GM12878 (cell line): ENCODE results near the gene RTEL1. TPM values are rescaled to one million over a fixed set of nuclear protein-coding genes. Genes with fewer than 3 reads are reported as not detected.

ENCODE experiments used
- ATF7 ChIP-seq: fragments of 450-650 bp; IDR thresholded peaks from 2 replicates; pipeline ENCODE4 v1.6.1; 2016; ENCODE audit warnings: low read depth, mild to moderate bottlenecking
- BHLHE40 ChIP-seq, 2 experiments: fragments of 450-650 bp in 1 of 2; IDR thresholded peaks; 2 replicates each; pipeline ENCODE4 v1.6.1; 2011 to 2017; ENCODE audit warnings: low read depth in 2 of 2, borderline replicate concordance in 1 of 2, improper control_type of control experiment in 1 of 2, low read length in 1 of 2, mild to moderate bottlenecking in 1 of 2
- CHD2 ChIP-seq: IDR thresholded peaks from 2 replicates; pipeline ENCODE4 v1.6.1; 2011; ENCODE audit warnings: low read depth, low read length, improper control_type of control experiment, borderline replicate concordance
- CHD4 ChIP-seq: fragments of 200-600 bp; sonication (generic); IDR thresholded peaks from 2 replicates; pipeline ENCODE4 v1.6.1; 2016; ENCODE audit warnings: mild to moderate bottlenecking
- DPF2 ChIP-seq: fragments of 450-650 bp; IDR thresholded peaks from 2 replicates; pipeline ENCODE4 v1.6.1; 2017; ENCODE audit warnings: mild to moderate bottlenecking
- EED ChIP-seq: sonication (generic); IDR thresholded peaks from 2 replicates; pipeline ENCODE4 v1.6.1; 2016; ENCODE audit warnings: antibody characterized with exemption, low read depth
- EP300 ChIP-seq, 2 experiments: fragments of 150-350 bp in 1 of 2; IDR thresholded peaks; 2 replicates each; pipeline ENCODE4 v1.6.1; 2011 to 2012; ENCODE audit warnings: low read depth in 2 of 2, low read length in 2 of 2, borderline replicate concordance in 1 of 2, improper control_type of control experiment in 1 of 2, inconsistent platforms in 1 of 2; ENCODE audit not compliant: control insufficient read depth in 1 of 2
- EZH2 ChIP-seq: IDR thresholded peaks from 2 replicates; pipeline ENCODE4 v1.6.1; 2012; ENCODE audit warnings: low read depth, mild to moderate bottlenecking, control low read depth, inconsistent platforms, low read length, borderline replicate concordance; ENCODE audit not compliant: control insufficient read depth
- GATAD2B ChIP-seq: fragments of 450-650 bp; conservative IDR thresholded peaks from 2 replicates; pipeline ENCODE4 v1.6.1; 2017; ENCODE audit warnings: low read depth, mild to moderate bottlenecking, moderate library complexity
- IKZF2 ChIP-seq, 2 experiments: fragments of 450-650 bp; IDR thresholded peaks; 2 replicates each; pipeline ENCODE4 v1.6.1; 2017; ENCODE audit warnings: mild to moderate bottlenecking in 2 of 2, moderate library complexity in 2 of 2
- JUNB ChIP-seq: IDR thresholded peaks from 2 replicates; pipeline ENCODE4 v1.6.1; 2016; ENCODE audit warnings: antibody characterized with exemption, mild to moderate bottlenecking
- KAT2A ChIP-seq: conservative IDR thresholded peaks from 2 replicates; pipeline ENCODE4 v1.6.1; 2011; ENCODE audit warnings: low read depth, low read length; ENCODE audit not compliant: control insufficient read depth
- MEF2A ChIP-seq: IDR thresholded peaks from 2 replicates; pipeline ENCODE4 v1.6.1; 2011; ENCODE audit warnings: low read depth, mild to moderate bottlenecking, low read length, moderate library complexity; ENCODE audit not compliant: insufficient read depth
- MTA3 ChIP-seq: IDR thresholded peaks from 2 replicates; pipeline ENCODE4 v1.6.1; 2012; ENCODE audit warnings: low read length, inconsistent platforms, borderline replicate concordance
- NFIC ChIP-seq: IDR thresholded peaks from 2 replicates; pipeline ENCODE4 v1.6.1; 2012; ENCODE audit warnings: low read depth, mild to moderate bottlenecking, inconsistent platforms, low read length, moderate library complexity
- POLR2AphosphoS5 ChIP-seq: IDR thresholded peaks from 2 replicates; pipeline ENCODE4 v1.6.1; 2011; ENCODE audit warnings: mild to moderate bottlenecking, low read length, inconsistent platforms
- RELB ChIP-seq: fragments of 450-650 bp; IDR thresholded peaks from 2 replicates; pipeline ENCODE4 v1.6.1; 2017; ENCODE audit warnings: low read depth, mild to moderate bottlenecking, moderate library complexity
- SMC3 ChIP-seq: IDR thresholded peaks from 2 replicates; pipeline ENCODE4 v1.6.1; 2011; ENCODE audit warnings: low read length, improper control_type of control experiment, borderline replicate concordance
- TCF12 ChIP-seq: IDR thresholded peaks from 2 replicates; pipeline ENCODE4 v1.6.1; 2011; ENCODE audit warnings: low read depth, mild to moderate bottlenecking, low read length
- USF1 ChIP-seq: IDR thresholded peaks from 2 replicates; pipeline ENCODE4 v1.6.1; 2011; ENCODE audit warnings: borderline replicate concordance, low read depth, mild to moderate bottlenecking, moderate library complexity, mixed read lengths, low read length; ENCODE audit not compliant: insufficient read depth; ENCODE audit errors: extremely low read length
- polyA plus RNA-seq, 11 experiments: library from polyadenylated mRNA; depleted of rRNA in 4 of 11; unstranded in 6 of 11; stranded (reverse) in 5 of 11; fragments of >200 nt; fragmentation: Nextera tagmentation in 4 of 11; fragmentation: Illumina TruSeq in 1 of 11; extraction: Ambion mirVana in 4 of 11; extraction: Trizol in 1 of 11; gene quantifications; 1 replicate in 1 of 11; 2 replicates in 10 of 11; pipeline versions ENCODE4 v1.2.1 to v1.2.3, GENCODE V29; 2011 to 2016; ENCODE audit warnings: inconsistent platforms in 2 of 11, missing spikeins in 2 of 11, low read depth in 1 of 11
- total RNA-seq, 4 experiments: library from RNA; depleted of rRNA in 3 of 4; stranded (reverse); fragments of >200 nt in 3 of 4; fragmentation: Illumina TruSeq in 1 of 4; extraction: Trizol in 1 of 4; gene quantifications; 2 replicates each; pipeline versions ENCODE4 v1.2.1 to v1.2.3, GENCODE V29; 2013 to 2021
- TF ChIP-seq, protein P1 (sequence below): fragments of 450-650 bp; formaldehyde crosslinking; IDR thresholded peaks from 2 replicates; pipeline ENCODE4 v1.5.0; 2022; ENCODE audit warnings: mild to moderate bottlenecking, missing genetic modification characterization
- TF ChIP-seq, protein P2 (sequence below): fragments of 450-650 bp; IDR thresholded peaks from 2 replicates; pipeline ENCODE4 v1.6.1; 2017; ENCODE audit warnings: mild to moderate bottlenecking

Gene RTEL1
- total and polyA plus RNA-seq, 10 of the 15 experiments (the other 5 are each of a cell fraction or from before 2014, with no cell fraction given) = 0.40 to 37.2 (median 15.6) TPM; not detected in 1

DNA sequence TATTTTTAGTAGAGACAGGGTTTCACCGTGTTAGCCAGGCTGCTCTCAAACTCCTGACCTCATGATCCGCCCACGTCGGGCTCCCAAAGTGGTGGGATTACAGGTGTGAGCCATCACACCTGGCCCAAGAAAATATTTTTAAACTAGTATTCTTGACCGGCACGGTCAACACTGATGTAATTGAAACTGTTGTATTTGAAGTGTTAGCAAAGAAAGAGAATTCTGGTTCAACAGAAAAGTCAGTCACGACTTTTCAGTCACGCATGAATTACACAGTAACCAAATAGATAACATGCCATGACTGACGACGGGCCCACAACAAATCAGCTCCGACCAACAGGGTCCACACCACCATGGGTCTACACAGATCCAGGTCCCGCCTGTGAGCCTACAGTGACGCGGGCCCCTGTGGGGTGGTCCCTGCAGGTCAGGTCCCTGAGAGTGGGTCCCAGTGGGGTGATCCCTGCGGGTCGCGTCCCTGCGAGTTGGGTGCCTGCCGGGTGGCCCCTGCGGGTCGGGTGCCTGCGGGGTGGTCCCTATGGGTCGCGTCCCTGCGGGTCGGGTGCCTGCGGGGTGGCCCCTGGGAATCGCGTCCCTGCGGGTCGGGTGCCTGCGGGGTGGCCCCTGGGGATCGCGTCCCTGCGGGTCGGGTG, 32.2 kb upstream of the RTEL1 start (continued):
- peak; percentile 81 for TF ChIP-seq RELB
- TF ChIP-seq ATF7 = peak; percentile 78
- TF ChIP-seq JUNB = peak; percentile 44; the same call in 1 of the 2 replicates
- TF ChIP-seq TCF12 = peak; percentile 77
- TF ChIP-seq POLR2AphosphoS5 = peak; percentile 92
- no peak for TF ChIP-seq KAT2A
- TF ChIP-seq EED = 0 out of 2 replicates have a peak, but pooled peaks have one; percentile 13
- TF ChIP-seq, protein P1, sequence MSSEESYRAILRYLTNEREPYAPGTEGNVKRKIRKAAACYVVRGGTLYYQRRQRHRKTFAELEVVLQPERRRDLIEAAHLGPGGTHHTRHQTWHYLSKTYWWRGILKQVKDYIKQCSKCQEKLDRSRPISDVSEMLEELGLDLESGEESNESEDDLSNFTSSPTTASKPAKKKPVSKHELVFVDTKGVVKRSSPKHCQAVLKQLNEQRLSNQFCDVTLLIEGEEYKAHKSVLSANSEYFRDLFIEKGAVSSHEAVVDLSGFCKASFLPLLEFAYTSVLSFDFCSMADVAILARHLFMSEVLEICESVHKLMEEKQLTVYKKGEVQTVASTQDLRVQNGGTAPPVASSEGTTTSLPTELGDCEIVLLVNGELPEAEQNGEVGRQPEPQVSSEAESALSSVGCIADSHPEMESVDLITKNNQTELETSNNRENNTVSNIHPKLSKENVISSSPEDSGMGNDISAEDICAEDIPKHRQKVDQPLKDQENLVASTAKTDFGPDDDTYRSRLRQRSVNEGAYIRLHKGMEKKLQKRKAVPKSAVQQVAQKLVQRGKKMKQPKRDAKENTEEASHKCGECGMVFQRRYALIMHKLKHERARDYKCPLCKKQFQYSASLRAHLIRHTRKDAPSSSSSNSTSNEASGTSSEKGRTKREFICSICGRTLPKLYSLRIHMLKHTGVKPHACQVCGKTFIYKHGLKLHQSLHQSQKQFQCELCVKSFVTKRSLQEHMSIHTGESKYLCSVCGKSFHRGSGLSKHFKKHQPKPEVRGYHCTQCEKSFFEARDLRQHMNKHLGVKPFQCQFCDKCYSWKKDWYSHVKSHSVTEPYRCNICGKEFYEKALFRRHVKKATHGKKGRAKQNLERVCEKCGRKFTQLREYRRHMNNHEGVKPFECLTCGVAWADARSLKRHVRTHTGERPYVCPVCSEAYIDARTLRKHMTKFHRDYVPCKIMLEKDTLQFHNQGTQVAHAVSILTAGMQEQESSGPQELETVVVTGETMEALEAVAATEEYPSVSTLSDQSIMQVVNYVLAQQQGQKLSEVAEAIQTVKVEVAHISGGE (CRISPR knock-in tag) = no peak
- peak; percentile 43 to 44; a peak in 2 of 4 replicates for TF ChIP-seq IKZF2 (IDR thresholded peaks at IDR 0.05)
- peak; percentile 62 to 69; a peak in 3 of 4 replicates for TF ChIP-seq EP300 (IDR thresholded peaks at IDR 0.05; ENCODE audit: borderline replicate concordance in 1 of 2, control insufficient read depth in 1 of 2, low read depth in 2 of 2, low read length in 2 of 2)
- TF ChIP-seq EZH2 = no peak
- TF ChIP-seq, protein P2, sequence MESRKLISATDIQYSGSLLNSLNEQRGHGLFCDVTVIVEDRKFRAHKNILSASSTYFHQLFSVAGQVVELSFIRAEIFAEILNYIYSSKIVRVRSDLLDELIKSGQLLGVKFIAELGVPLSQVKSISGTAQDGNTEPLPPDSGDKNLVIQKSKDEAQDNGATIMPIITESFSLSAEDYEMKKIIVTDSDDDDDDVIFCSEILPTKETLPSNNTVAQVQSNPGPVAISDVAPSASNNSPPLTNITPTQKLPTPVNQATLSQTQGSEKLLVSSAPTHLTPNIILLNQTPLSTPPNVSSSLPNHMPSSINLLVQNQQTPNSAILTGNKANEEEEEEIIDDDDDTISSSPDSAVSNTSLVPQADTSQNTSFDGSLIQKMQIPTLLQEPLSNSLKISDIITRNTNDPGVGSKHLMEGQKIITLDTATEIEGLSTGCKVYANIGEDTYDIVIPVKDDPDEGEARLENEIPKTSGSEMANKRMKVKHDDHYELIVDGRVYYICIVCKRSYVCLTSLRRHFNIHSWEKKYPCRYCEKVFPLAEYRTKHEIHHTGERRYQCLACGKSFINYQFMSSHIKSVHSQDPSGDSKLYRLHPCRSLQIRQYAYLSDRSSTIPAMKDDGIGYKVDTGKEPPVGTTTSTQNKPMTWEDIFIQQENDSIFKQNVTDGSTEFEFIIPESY = no peak
- TF ChIP-seq MTA3 = 0 out of 2 replicates have a peak, but pooled peaks have one; percentile 27
- peak; percentile 47; the same call in 1 of the 2 replicates for TF ChIP-seq CHD2
- TF ChIP-seq BHLHE40 (IDR thresholded peaks at IDR 0.05; ENCODE audit: borderline replicate concordance in 1 of 2, low read depth in 2 of 2, low read length in 1 of 2) = peak; percentile 68 to 85; a peak in 3 of 4 replicates
- 0 out of 2 replicates have a peak, but pooled peaks have one; percentile 47 for TF ChIP-seq MEF2A
- no peak for TF ChIP-seq GATAD2B
- TF ChIP-seq DPF2 = peak; percentile 65
- TF ChIP-seq CHD4 = no peak
- TF ChIP-seq NFIC = peak; percentile 72
- no peak for TF ChIP-seq SMC3
- TF ChIP-seq USF1 = no peak
